GM18499 (cell line): ENCODE measurements around the gene DUSP1.
"Not testable (repeated sequence)": the region's sequence is repeated elsewhere in the genome, so short reads cannot be mapped to it uniquely, and the experiment has no call there.

Experiments
- ATAC-seq: cut with Tn5 transposase; IDR thresholded peaks from one replicate; pipeline ENCODE4 v1.9.1; 2021; ENCODE audit warnings: moderate number of reproducible peaks; ENCODE audit not compliant: insufficient read depth, unreplicated experiment

Gene DUSP1

GRCh38 chr5:172798422-172799215 lies 27.6 kb upstream of the DUSP1 start:
- no peak for ATAC-seq

GRCh38 chr5:172797771-172798191 lies 26.8 kb upstream of the DUSP1 start:
- no peak for ATAC-seq

- ATAC-seq: no peak
Observed at GRCh38 chr5:172796306-172796705, 25.3 kb upstream of the DUSP1 start.

- ATAC-seq: no peak
Observed at GRCh38 chr5:172795318-172795977, 24.5 kb upstream of the DUSP1 start.

- ATAC-seq: no peak
Observed at GRCh38 chr5:172793577-172794488, 22.8 kb upstream of the DUSP1 start.

GRCh38 chr5:172792701-172793570 lies 21.9 kb upstream of the DUSP1 start:
- no peak for ATAC-seq

- no peak for ATAC-seq
Observed at GRCh38 chr5:172791726-172792445, 20.9 kb upstream of the DUSP1 start.

- ATAC-seq: no peak
Observed at GRCh38 chr5:172791286-172791685, 20.3 kb upstream of the DUSP1 start.

- no peak for ATAC-seq
Observed at GRCh38 chr5:172790496-172790889, 19.5 kb upstream of the DUSP1 start.

GRCh38 chr5:172789687-172790495 lies 18.9 kb upstream of the DUSP1 start:
- no peak for ATAC-seq

GRCh38 chr5:172788771-172789686 lies 18.0 kb upstream of the DUSP1 start:
- ATAC-seq: no peak

GRCh38 chr5:172787538-172787937 lies 16.5 kb upstream of the DUSP1 start:
- not testable (repeated sequence) for ATAC-seq

- no peak for ATAC-seq
Observed at GRCh38 chr5:172786736-172787462, 15.9 kb upstream of the DUSP1 start.

GRCh38 chr5:172785429-172786088 lies 14.6 kb upstream of the DUSP1 start:
- ATAC-seq: no peak

- ATAC-seq: not testable (repeated sequence)
Observed at GRCh38 chr5:172784162-172784561, 13.2 kb upstream of the DUSP1 start.

GRCh38 chr5:172783319-172783718 lies 12.3 kb upstream of the DUSP1 start:
- not testable (repeated sequence) for ATAC-seq
